Smooth muscle cell (in vitro differentiated cells): ENCODE results near the gene SFSWAP. TPM values are rescaled to one million over a fixed set of nuclear protein-coding genes. Genes with fewer than 3 reads are reported as not detected.
"Not testable (repeated sequence)": the region's sequence is repeated elsewhere in the genome, so short reads cannot be mapped to it uniquely, and the experiment has no call there.

Experiments
- DNase-seq: peaks from one replicate; lab custom pipeline; 2025; ENCODE audit not compliant: unreplicated experiment; lab: John Stamatoyannopoulos, UW
- H2AFZ ChIP-seq: fragments of 200-600 bp; sonication (generic); 2 replicates; pipeline ENCODE4 v1.6.0; 2016; ENCODE audit warnings: antibody characterized with exemption, low read depth, mild to moderate bottlenecking
- H3F3A ChIP-seq: fragments of 200-600 bp; sonication (generic); 2 replicates; pipeline ENCODE4 v1.6.0; 2017; ENCODE audit warnings: antibody characterized with exemption, low read depth
- H3K27ac ChIP-seq: fragments of 200-600 bp; sonication (generic); 2 replicates; pipeline ENCODE4 v1.5.1; 2016; ENCODE audit warnings: low read depth, mild to moderate bottlenecking
- H3K27me3 ChIP-seq: fragments of 200-600 bp; sonication (generic); 2 replicates; pipeline ENCODE4 v1.6.1; 2016; ENCODE audit warnings: low read depth, mild to moderate bottlenecking
- H3K36me3 ChIP-seq: fragments of 200-600 bp; sonication (generic); 2 replicates; pipeline ENCODE4 v1.5.1; 2016; ENCODE audit warnings: low read depth
- H3K4me1 ChIP-seq: fragments of 200-600 bp; sonication (generic); 2 replicates; pipeline ENCODE4 v1.5.1; 2016; ENCODE audit warnings: low read depth
- H3K4me2 ChIP-seq: fragments of 200-600 bp; sonication (generic); 2 replicates; pipeline ENCODE4 v1.6.0; 2016; ENCODE audit warnings: mild to moderate bottlenecking
- H3K4me3 ChIP-seq: fragments of 200-600 bp; sonication (generic); 2 replicates; pipeline ENCODE4 v1.5.1; 2016; ENCODE audit warnings: mild to moderate bottlenecking
- H3K79me2 ChIP-seq: fragments of 200-600 bp; sonication (generic); 2 replicates; pipeline ENCODE4 v1.6.0; 2016; ENCODE audit warnings: low read depth, mild to moderate bottlenecking
- H3K9ac ChIP-seq: fragments of 200-600 bp; sonication (generic); 2 replicates; pipeline ENCODE4 v1.6.0; 2016; ENCODE audit warnings: low read depth
- H3K9me3 ChIP-seq: fragments of 200-600 bp; sonication (generic); replicated peaks from 2 replicates; pipeline ENCODE4 v1.5.1; 2016; ENCODE audit warnings: low read depth
- H4K20me1 ChIP-seq: fragments of 200-600 bp; sonication (generic); 2 replicates; pipeline ENCODE4 v1.6.0; 2016; ENCODE audit warnings: low read depth
- CTCF ChIP-seq: fragments of 200-600 bp; sonication (generic); IDR thresholded peaks from 2 replicates; pipeline ENCODE4 v1.5.1; 2017; ENCODE audit warnings: borderline replicate concordance, mild to moderate bottlenecking, antibody characterized with exemption; ENCODE audit not compliant: insufficient read depth, poor library complexity, severe bottlenecking
- WGBS: methylation state at CpG from one replicate; pipeline ENCODE4 v1.1.7; 2016; ENCODE audit warnings: low lambda C conversion rate; 5-methylcytosine and 5-hydroxymethylcytosine counted together
- polyA plus RNA-seq: library from polyadenylated mRNA; unstranded; fragments of >200 nt; fragmentation: Nextera tagmentation; extraction: Ambion mirVana; gene quantifications from 2 replicates; pipeline ENCODE4 v1.2.1, GENCODE V29; 2016
- total RNA-seq: library from RNA; depleted of rRNA; stranded (reverse); fragments of >200 nt; gene quantifications from 2 replicates; pipeline ENCODE4 v1.2.3, GENCODE V29; 2014

The SFSWAP gene
- total RNA-seq, result 19.4 and 32.3 TPM in 2 replicates
- polyA plus RNA-seq, result 24.1 and 33.5 TPM in 2 replicates

- Histone ChIP-seq H3K4me1 (peaks cover 17% of the 10 kb centered on the region), H3K9ac (peak within 1 kb of the TSS; percentile 100), H4K20me1 (peaks cover 21% of the 10 kb centered on the region), H3K36me3 (peaks cover 17% of the 10 kb centered on the region), H3K27me3 (no peaks in the 10 kb centered on the region), H3K27ac (peak within 1 kb of the TSS; percentile 97), H3F3A (no peaks in the 10 kb centered on the region), H2AFZ (peak within 1 kb of the TSS; percentile 100), H3K9me3 (no peaks in the 10 kb centered on the region), H3K79me2 (peaks cover 34% of the 10 kb centered on the region), H3K4me3 (peak within 1 kb of the TSS; percentile 98), H3K4me2 (peak within 1 kb of the TSS; percentile 98)
- peak; percentile 75 for DNase-seq
- no peak for TF ChIP-seq CTCF
- 2% methylated on average over 82 of the region's 90 CpGs for WGBS
Measured at GRCh38 chr12:131710464-131711457, at the start of gene SFSWAP. Gene SFSWAP (plus strand): TSS chr12:131711090. CDS start chr12:131711230, 140 bp downstream.

DNA sequence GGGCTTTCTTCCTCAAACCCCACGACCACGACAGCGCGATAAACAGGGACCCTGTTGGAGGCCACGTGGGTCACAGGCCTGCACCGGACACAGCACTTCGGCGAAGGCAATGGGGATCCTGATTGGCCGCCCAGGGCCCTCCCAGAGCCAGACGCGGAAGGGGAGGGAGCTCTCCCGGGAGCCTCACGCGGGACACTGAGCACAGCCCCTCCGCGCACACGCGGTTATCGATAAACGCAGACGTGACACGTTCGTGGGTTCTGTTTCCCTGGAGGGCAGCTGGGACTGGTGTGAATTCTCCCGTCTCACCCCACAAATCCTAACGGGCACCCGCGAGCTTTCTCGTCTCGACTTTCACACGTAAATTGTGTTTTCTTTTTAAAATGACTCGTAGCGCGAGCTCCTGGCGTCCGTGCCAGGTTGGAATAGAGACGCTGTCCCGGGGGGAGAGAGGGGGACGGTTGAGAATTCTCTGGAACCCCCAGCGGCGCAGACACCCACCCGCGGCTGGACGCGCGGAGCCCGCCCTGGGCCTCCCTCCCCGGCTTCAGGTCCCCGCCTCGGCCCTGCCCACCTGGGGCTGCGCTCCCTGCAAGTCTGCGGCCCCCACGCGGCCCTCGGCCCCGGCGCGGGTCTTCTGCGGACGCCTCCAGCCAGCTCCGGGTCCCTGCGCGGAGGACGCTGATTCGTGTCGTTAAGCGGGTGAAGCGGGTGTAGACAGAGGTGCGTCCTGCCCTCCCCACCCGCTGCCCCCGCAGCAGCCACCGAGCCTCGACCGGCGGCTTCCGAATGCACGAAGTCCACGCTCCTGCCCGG lies 49.5 kb upstream of the SFSWAP start:
- H2AFZ ChIP-seq, H3K27ac ChIP-seq, H3K4me2 ChIP-seq, H4K20me1 ChIP-seq, H3K36me3 ChIP-seq, H3K9ac ChIP-seq, H3K4me3 ChIP-seq, DNase-seq, H3K9me3 ChIP-seq, H3F3A ChIP-seq, H3K79me2 ChIP-seq, H3K4me1 ChIP-seq: not testable (repeated sequence)
- 19% methylated on average over 26 of the region's 78 CpGs for WGBS
- H3K27me3 ChIP-seq, result peaks cover 18% of the 10 kb centered on the region

DNA sequence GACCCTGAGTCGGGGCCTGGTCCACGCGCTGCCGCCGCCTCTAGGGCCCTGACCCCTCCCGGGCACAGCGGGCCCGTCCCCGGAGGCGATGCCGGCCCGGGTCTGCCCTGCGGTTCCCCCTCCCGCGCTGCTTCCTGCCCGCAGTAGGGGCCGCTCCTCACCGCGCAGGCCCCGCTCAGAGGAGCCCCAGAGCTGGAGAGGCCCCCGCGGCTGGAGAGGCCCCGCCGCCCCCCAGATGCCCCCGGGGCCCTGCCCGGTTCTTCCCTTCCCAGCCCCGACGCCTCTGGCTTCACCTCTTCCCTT lies 49.0 kb upstream of the SFSWAP start:
- not testable (repeated sequence) for DNase-seq, H3K36me3 ChIP-seq
- WGBS, result no CpG with 5 or more reads among the region's 28 CpGs

GRCh38 chr12:131662346-131662745 lies 48.5 kb upstream of the SFSWAP start:
- H3K9ac ChIP-seq, H2AFZ ChIP-seq, H3K4me3 ChIP-seq, H3K36me3 ChIP-seq, H3K9me3 ChIP-seq, H3K79me2 ChIP-seq, H3K4me1 ChIP-seq, H3K27ac ChIP-seq, H3K4me2 ChIP-seq, DNase-seq, H3F3A ChIP-seq, H4K20me1 ChIP-seq: not testable (repeated sequence)
- 85% methylated on average over 10 of the region's 10 CpGs for WGBS
- H3K27me3 ChIP-seq, result peaks cover 18% of the 10 kb centered on the region

More for the DNA sequence above, 49.0 kb upstream of the SFSWAP start:
- H3K27me3 ChIP-seq, result peaks cover 18% of the 10 kb centered on the region
- H3K4me3 ChIP-seq, H2AFZ ChIP-seq, H3K4me2 ChIP-seq, H3K27ac ChIP-seq, H3K79me2 ChIP-seq, H3K4me1 ChIP-seq, H4K20me1 ChIP-seq, H3F3A ChIP-seq, H3K9me3 ChIP-seq, H3K9ac ChIP-seq: not testable (repeated sequence)

DNA sequence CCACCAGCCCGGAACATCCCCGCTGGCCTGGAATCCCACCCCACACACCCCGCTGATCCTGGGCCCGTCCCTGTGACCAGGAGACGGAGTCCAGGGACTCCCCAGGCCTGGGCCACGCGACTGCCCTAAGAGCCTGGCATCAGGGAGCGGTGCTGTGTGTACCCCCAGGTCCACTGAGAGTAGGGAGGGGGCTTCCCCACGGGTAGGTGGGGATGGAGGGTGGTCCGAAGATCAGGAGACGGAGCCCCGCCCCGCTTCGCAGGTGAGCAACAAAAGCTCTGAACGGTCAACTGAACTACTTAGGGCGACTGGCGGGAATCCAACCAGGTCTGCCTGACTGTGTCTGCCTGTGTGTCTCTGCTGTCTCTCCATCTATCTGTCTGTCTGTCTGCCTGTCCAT lies 45.2 kb upstream of the SFSWAP start:
- H3K79me2 ChIP-seq, H3K4me3 ChIP-seq, H3F3A ChIP-seq, H3K9me3 ChIP-seq, H3K36me3 ChIP-seq, H3K27me3 ChIP-seq, H3K27ac ChIP-seq, H3K4me1 ChIP-seq, H3K4me2 ChIP-seq, H3K9ac ChIP-seq, H2AFZ ChIP-seq, H4K20me1 ChIP-seq, DNase-seq: not testable (repeated sequence)
- 88% methylated on average over 16 of the region's 17 CpGs for WGBS

- not testable (repeated sequence) for H3K4me2 ChIP-seq
Measured at GRCh38 chr12:131666486-131666885, 44.4 kb upstream of the SFSWAP start.

DNA sequence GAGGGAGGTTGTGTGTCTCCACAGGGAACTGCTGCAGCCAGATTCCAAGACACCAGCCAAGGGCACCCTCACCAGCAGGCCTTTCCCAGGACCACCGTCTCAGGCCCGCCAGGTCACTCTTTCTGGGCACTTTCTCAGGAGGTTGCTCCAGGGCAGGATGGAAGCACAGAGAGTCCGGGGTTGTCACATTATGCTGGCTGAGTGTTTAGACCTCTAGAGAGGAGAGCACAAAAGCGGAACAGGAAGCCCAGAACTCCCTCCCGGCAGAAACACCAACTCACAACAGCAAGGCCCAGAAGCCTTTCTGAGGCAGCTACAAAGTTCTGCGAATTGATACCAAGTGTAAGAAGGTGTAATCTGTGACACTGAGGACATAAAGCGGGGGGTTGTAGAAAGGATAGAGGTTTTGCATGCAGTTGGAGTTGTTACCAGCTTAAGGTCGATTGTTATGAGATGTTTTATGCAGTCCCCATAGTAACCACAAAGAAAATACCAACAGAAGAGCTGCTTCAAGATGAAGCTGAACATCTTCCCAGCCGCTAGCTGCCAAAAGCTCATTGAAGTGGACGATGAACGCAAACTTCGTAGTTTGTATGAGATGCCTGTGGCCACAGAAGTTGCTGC lies 43.8 kb upstream of the SFSWAP start:
- H2AFZ ChIP-seq, H3K27ac ChIP-seq, H3K9me3 ChIP-seq, H3K4me3 ChIP-seq, H3K4me2 ChIP-seq, H4K20me1 ChIP-seq, H3F3A ChIP-seq, H3K9ac ChIP-seq, H3K79me2 ChIP-seq, H3K4me1 ChIP-seq, DNase-seq, H3K36me3 ChIP-seq: not testable (repeated sequence)
- peaks cover 13% of the 10 kb centered on the region for H3K27me3 ChIP-seq
- 84% methylated on average over 12 of the region's 12 CpGs for WGBS

More at GRCh38 chr12:131666486-131666885, 44.4 kb upstream of the SFSWAP start:
- H3K4me1 ChIP-seq, H3F3A ChIP-seq, H2AFZ ChIP-seq, H3K27ac ChIP-seq, DNase-seq, H3K36me3 ChIP-seq, H3K9ac ChIP-seq, H4K20me1 ChIP-seq, H3K79me2 ChIP-seq, H3K4me3 ChIP-seq, H3K9me3 ChIP-seq: not testable (repeated sequence)
- H3K27me3 ChIP-seq, result peaks cover 13% of the 10 kb centered on the region
- WGBS, result 72% methylated on average over 5 of the region's 12 CpGs
